Jurkat, Clone E6-1 (cell line): ENCODE results near the gene CIB1.

Experiments used
- DNase-seq: peaks from one replicate; pipeline ENCODE4 v3.0.0-alpha.2; 2011; ENCODE audit warnings: low read depth, low spot score
- H3K4me3 ChIP-seq: 2 replicates; pipeline ENCODE4 v1.5.1; 2011; ENCODE audit warnings: mild to moderate bottlenecking, low read length, control low read depth, moderate library complexity

Gene CIB1

DNA sequence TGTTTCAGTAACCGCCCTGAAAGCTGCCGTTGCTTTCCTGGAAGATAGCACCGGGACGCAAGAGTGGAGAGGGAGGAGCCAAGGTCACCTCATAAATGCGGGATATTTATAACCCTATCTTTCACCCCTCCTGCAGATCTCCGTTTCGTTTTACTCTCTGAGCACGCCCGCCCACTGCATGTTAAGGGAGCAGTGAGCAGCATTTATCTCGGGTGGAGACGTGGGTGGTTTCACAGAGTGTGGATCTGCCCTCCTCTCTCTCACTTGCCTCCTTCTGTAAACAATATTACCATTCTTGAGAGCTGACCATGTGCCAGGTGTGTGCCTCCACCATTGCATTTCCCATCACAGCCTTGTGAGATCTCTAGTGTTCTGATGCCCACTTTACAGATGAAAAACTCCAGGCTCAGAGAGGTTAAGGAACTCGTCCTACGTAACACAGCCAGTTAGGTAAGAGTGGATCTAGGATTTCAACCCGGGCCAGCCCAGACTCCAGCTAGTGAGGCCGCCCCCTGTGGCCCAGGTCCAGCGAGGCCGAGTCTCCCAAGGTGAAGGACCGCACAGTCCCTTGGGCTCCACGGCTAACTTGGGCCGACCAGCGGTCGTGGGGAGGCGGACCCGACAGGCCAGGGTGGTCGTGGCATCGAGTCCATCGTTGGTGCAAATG lies 49.5 kb downstream of the CIB1 start:
- DNase-seq = no peak
- no peak overlapping the region for H3K4me3 ChIP-seq

- no peak overlapping the region for H3K4me3 ChIP-seq
- DNase-seq = no peak
Measured at GRCh38 chr15:90181776-90182175, 52.0 kb downstream of the CIB1 start.
